Adipocyte (in vitro differentiated cells): ENCODE results near the gene GRAMD1A.
"Not testable (repeated sequence)": the region's sequence is repeated elsewhere in the genome, so short reads cannot be mapped to it uniquely, and the experiment has no call there.

Source experiments
- DNase-seq: peaks from one replicate; pipeline ENCODE4 v3.0.0-alpha.2; 2015; ENCODE audit warnings: low read depth
- H3K27me3 ChIP-seq: replicated peaks from 2 replicates; pipeline ENCODE4 v1.7.0; 2013; ENCODE audit warnings: mild to moderate bottlenecking, low read length, moderate library complexity; ENCODE audit not compliant: control insufficient read depth, insufficient read depth
- H3K36me3 ChIP-seq: 2 replicates; pipeline ENCODE4 v1.7.0; 2013; ENCODE audit warnings: low read length, mild to moderate bottlenecking, moderate library complexity; ENCODE audit not compliant: control insufficient read depth, insufficient read depth, severe bottlenecking
- H3K4me1 ChIP-seq: 2 replicates; pipeline ENCODE4 v1.7.0; 2013; ENCODE audit warnings: mild to moderate bottlenecking, low read length, moderate library complexity; ENCODE audit not compliant: control insufficient read depth, insufficient read depth
- H3K4me3 ChIP-seq: 2 replicates; pipeline ENCODE4 v1.7.0; 2013; ENCODE audit warnings: mild to moderate bottlenecking, low read length, moderate library complexity
- H3K9ac ChIP-seq: 2 replicates; pipeline ENCODE4 v1.7.0; 2013; ENCODE audit warnings: mild to moderate bottlenecking, low read length, moderate library complexity
- H3K9me3 ChIP-seq: 2 replicates; pipeline ENCODE4 v1.7.0; 2013; ENCODE audit warnings: mild to moderate bottlenecking, low read length, moderate library complexity; ENCODE audit not compliant: control insufficient read depth

Gene GRAMD1A

DNA sequence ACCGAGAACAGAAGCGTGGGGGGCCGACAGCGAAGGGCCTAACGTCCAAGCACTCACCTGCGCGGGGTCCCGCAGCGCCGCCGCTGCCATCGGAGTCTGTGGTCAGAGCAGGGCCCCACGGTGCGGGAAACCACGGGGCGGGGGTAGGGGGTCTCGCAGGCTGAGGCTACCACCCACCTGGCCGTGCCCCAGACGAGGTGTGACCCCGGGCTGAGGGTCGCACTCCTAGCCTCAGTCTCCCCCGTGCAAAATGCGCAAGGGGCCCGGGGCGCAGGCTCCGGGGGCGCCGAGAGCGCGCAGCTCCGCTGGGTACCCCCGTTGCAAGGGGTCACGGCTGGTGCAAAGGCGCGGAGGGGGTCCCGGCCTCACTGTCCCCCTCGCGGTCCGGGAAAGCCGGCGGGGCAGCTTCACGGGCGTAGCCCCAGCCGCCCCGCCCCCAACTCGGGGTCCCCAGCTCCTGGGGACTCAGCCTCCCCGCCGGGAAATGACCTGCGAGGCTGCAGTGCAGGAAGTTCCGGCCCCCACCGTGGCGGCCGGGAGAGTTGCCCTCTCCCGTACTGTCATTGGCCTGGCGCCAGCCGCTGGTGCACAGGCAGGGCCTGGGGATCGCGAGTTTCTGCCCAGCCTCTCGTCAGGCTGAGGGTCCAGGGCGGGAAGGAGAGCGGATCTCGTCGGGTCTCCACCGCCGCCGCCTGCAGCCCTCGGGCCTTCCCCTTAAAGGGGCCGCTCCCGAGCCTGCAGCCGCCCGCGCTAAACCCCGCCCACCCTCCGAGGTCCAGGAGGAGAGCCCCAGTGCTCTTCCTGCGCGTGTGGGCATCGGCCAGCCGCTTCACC, 36.3 kb upstream of the GRAMD1A start, which contains the start of gene ZNF792:
Gene ZNF792, minus strand, starts transcription at position 657 of the 834 bp plus-strand sequence. Its CDS starts 567 bp downstream, at position 90.
- H3K36me3 ChIP-seq: peaks cover 13% of the 10 kb centered on the region
- DNase-seq: peak; percentile 78
- H3K4me1 ChIP-seq: peaks cover 8% of the 10 kb centered on the region
- H3K9ac ChIP-seq: peak within 1 kb of the TSS; percentile 87
- peak within 1 kb of the TSS; percentile 89 for H3K4me3 ChIP-seq
- H3K9me3 ChIP-seq: peaks cover 21% of the 10 kb centered on the region
- H3K27me3 ChIP-seq: no peaks in the 10 kb centered on the region

- peaks cover 8% of the 10 kb centered on the region for H3K4me1 ChIP-seq
- no peak overlapping the region for H3K9ac ChIP-seq
- no peak for DNase-seq
- peaks cover 5% of the 10 kb centered on the region for H3K36me3 ChIP-seq
- no peaks in the 10 kb centered on the region for H3K27me3 ChIP-seq
- H3K4me3 ChIP-seq: no peak overlapping the region
- peaks cover 13% of the 10 kb centered on the region for H3K9me3 ChIP-seq
These were observed 35.5 kb upstream of the GRAMD1A start for GRCh38 chr19:34964598-34964997.

- H3K27me3 ChIP-seq, DNase-seq, H3K9ac ChIP-seq, H3K4me1 ChIP-seq, H3K4me3 ChIP-seq, H3K36me3 ChIP-seq, H3K9me3 ChIP-seq: not testable (repeated sequence)
These were observed 34.6 kb upstream of the GRAMD1A start for GRCh38 chr19:34965505-34965904.

DNA sequence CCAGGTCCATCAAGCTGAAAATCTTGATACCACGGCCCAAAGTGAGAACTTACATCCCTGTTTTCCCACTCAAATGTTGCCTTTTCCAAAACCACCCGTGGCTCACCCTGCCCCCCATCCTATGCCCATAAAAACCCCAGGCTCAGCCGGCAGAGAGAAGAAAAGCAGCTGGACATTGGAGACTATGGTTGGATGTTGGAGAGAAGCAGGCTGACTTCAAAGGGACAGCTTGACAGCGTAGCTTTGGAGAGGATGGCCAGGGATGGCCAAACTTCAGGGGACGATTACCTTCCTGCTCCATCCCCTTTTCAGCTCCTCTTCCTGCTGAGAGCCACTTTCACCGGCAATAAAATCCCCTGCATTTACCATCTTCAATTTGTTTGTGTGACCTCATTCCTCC, 32.6 kb upstream of the GRAMD1A start:
- peaks cover 8% of the 10 kb centered on the region for H3K27me3 ChIP-seq
- H3K4me3 ChIP-seq: no peak overlapping the region
- peaks cover 5% of the 10 kb centered on the region for H3K4me1 ChIP-seq
- no peak overlapping the region for H3K9ac ChIP-seq
- H3K9me3 ChIP-seq: peaks cover 5% of the 10 kb centered on the region
- no peak for DNase-seq
- H3K36me3 ChIP-seq: no peaks in the 10 kb centered on the region

DNA sequence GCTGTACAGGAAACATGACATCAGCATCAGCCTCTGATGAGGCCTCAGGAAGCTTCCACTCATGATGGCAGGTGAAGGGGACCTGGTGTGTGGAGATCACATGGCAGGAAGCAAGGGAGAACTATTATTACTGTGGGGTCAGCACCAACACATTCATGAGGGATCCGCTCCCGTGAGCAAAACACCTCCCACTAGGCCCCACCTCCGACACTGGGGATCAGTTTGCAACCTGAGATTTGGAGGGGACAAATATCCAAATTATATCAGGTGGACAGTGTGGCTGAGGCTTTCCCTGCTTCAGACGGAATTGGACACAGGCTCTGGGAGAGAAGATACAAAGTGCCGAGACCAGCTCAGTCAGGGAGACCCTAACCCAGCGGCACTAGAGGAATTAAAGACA, 30.4 kb upstream of the GRAMD1A start:
- no peak overlapping the region for H3K9ac ChIP-seq
- peaks cover 5% of the 10 kb centered on the region for H3K9me3 ChIP-seq
- peaks cover 8% of the 10 kb centered on the region for H3K4me1 ChIP-seq
- no peaks in the 10 kb centered on the region for H3K36me3 ChIP-seq
- H3K27me3 ChIP-seq: peaks cover 10% of the 10 kb centered on the region
- H3K4me3 ChIP-seq: no peak overlapping the region
- DNase-seq: no peak

DNA sequence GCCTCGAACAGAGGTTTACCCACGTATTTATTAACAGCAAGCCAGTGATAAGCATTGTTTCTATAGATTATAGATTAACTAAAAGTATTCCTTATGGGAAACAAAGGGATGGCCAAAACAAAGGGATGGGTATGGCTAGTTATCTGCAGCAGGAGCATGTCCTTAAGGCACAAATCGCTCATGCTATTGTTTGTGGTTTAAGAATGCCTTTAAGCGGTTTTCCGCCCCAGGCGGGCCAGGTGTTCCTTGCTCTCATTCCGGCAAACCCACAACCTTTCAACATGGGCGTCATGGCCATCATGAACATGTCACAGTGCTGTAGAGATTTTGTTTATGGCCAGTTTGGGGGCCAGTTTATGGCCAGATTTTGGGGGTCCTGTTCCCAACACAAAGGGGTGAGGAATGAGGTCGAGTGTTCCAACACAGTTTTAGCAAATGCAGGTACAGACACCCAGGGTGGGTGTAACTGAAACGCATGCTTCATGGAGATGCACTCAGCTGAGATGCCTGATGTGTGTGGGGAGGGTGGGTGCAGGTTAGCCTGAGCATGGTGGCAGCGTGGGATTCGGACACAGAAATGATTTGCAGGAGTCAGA, 29.8 kb upstream of the GRAMD1A start:
- H3K27me3 ChIP-seq, DNase-seq, H3K4me3 ChIP-seq, H3K36me3 ChIP-seq, H3K9ac ChIP-seq, H3K9me3 ChIP-seq: not testable (repeated sequence)
- H3K4me1 ChIP-seq: peaks cover 12% of the 10 kb centered on the region

- no peak overlapping the region for H3K9ac ChIP-seq
- DNase-seq: no peak
- no peak overlapping the region for H3K4me3 ChIP-seq
- H3K9me3 ChIP-seq: peaks cover 14% of the 10 kb centered on the region
- H3K27me3 ChIP-seq: peaks cover 10% of the 10 kb centered on the region
- peaks cover 15% of the 10 kb centered on the region for H3K4me1 ChIP-seq
- no peaks in the 10 kb centered on the region for H3K36me3 ChIP-seq
These were observed 27.9 kb upstream of the GRAMD1A start for GRCh38 chr19:34972163-34972705.

GRCh38 chr19:34974646-34975045, 25.5 kb upstream of the GRAMD1A start:
- H3K9ac ChIP-seq: no peak overlapping the region
- no peak for DNase-seq
- peaks cover 9% of the 10 kb centered on the region for H3K9me3 ChIP-seq
- peaks cover 15% of the 10 kb centered on the region for H3K4me1 ChIP-seq
- no peak overlapping the region for H3K4me3 ChIP-seq
- peaks cover 17% of the 10 kb centered on the region for H3K27me3 ChIP-seq
- H3K36me3 ChIP-seq: no peaks in the 10 kb centered on the region

DNA sequence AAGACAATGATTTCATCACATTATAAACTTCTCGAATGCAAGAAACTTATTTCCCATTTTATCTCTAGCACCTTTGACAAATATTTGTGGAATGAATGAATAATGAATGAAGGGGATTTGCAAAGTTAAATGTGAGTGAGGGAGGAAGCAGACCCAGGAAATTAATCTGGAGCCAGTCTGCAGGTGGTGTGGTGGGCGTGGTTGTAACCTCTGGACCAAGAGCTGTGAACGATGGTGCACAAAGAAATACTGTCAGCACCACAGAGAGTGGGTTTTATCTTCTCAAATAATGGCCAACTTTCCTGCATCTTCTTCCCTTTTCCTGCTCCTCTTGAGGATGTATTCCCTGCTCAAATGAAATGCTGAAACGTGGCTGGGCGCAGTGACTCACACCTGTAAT, 25.1 kb upstream of the GRAMD1A start:
- Histone ChIP-seq H3K27me3 (peaks cover 17% of the 10 kb centered on the region), H3K9me3 (peaks cover 9% of the 10 kb centered on the region), H3K4me3 (no peak overlapping the region), H3K36me3 (no peaks in the 10 kb centered on the region), H3K4me1 (peaks cover 15% of the 10 kb centered on the region), H3K9ac (no peak overlapping the region)
- DNase-seq: no peak

DNA sequence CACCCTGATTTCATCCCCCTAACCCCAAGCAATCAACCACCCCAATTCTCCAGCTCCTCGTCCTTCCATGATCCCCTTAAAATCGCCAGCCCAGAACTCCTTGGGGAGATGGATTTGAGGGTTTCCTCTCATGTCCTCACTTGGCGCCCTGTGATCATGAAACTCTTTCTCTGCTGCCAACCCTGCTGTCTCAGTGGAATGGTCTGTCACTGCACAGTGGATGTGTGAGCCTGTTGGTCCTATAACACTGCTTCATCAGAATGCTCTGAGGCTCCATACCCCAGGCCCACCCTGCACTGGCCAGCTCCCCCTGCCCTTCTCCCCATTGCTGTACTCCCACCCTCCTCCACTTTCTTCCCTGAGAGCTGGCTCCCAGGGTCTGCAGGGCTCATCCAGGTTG, 23.5 kb upstream of the GRAMD1A start:
- no peak overlapping the region for H3K9ac ChIP-seq
- DNase-seq: no peak
- peaks cover 15% of the 10 kb centered on the region for H3K4me1 ChIP-seq
- H3K36me3 ChIP-seq: no peaks in the 10 kb centered on the region
- no peak overlapping the region for H3K4me3 ChIP-seq
- peaks cover 9% of the 10 kb centered on the region for H3K9me3 ChIP-seq
- peaks cover 17% of the 10 kb centered on the region for H3K27me3 ChIP-seq

- peaks cover 4% of the 10 kb centered on the region for H3K4me1 ChIP-seq
These were observed 20.1 kb upstream of the GRAMD1A start for GRCh38 chr19:34979819-34980640.

More at GRCh38 chr19:34979819-34980640, 20.1 kb upstream of the GRAMD1A start:
- Histone ChIP-seq H3K27me3 (peaks cover 7% of the 10 kb centered on the region), H3K9ac (no peak overlapping the region), H3K4me3 (no peak overlapping the region), H3K9me3 (peaks cover 12% of the 10 kb centered on the region), H3K36me3 (no peaks in the 10 kb centered on the region)
- no peak for DNase-seq
